ENCODE data around the gene OTOG. TPM values are rescaled to one million over a fixed set of nuclear protein-coding genes. Genes with fewer than 3 reads are reported as not detected.

Gene OTOG
- total RNA-seq, 1 experiment from 2014 or later, result not detected

GRCh38 chr11:17560281-17561110 is 13.4 kb downstream of the OTOG start:
- DNase-seq (ENCODE audit: low read depth), result no peak

- DNase-seq (ENCODE audit: low read depth), result no peak
Measured at GRCh38 chr11:17561111-17561415, 14.0 kb downstream of the OTOG start.

GRCh38 chr11:17561526-17561925 is 14.5 kb downstream of the OTOG start:
- DNase-seq (ENCODE audit: low read depth), result no peak

GRCh38 chr11:17563231-17563646 is 16.2 kb downstream of the OTOG start:
- peak; percentile 20 for DNase-seq (ENCODE audit: low read depth)

GRCh38 chr11:17563961-17564686 is 17.1 kb downstream of the OTOG start:
- DNase-seq (ENCODE audit: low read depth), result no peak

GRCh38 chr11:17564687-17565042 is 17.6 kb downstream of the OTOG start:
- no peak for DNase-seq (ENCODE audit: low read depth)

- no peak for DNase-seq (ENCODE audit: low read depth)
Measured at GRCh38 chr11:17568944-17569343, 21.9 kb downstream of the OTOG start.

- no peak for DNase-seq (ENCODE audit: low read depth)
Measured at GRCh38 chr11:17570034-17570433, 23.0 kb downstream of the OTOG start.

GRCh38 chr11:17571431-17572358 is 24.6 kb downstream of the OTOG start:
- DNase-seq (ENCODE audit: low read depth), result no peak

GRCh38 chr11:17572359-17572690 is 25.3 kb downstream of the OTOG start:
- no peak for DNase-seq (ENCODE audit: low read depth)

- DNase-seq (ENCODE audit: low read depth), result no peak
Measured at GRCh38 chr11:17572791-17573460, 25.9 kb downstream of the OTOG start.

- DNase-seq (ENCODE audit: low read depth), result no peak
Measured at GRCh38 chr11:17573526-17573925, 26.5 kb downstream of the OTOG start.

- DNase-seq (ENCODE audit: low read depth), result no peak
Measured at GRCh38 chr11:17574141-17575091, 27.4 kb downstream of the OTOG start.

GRCh38 chr11:17575431-17576425 is 28.7 kb downstream of the OTOG start:
- no peak for DNase-seq (ENCODE audit: low read depth)

GRCh38 chr11:17578296-17578695 is 31.2 kb downstream of the OTOG start:
- no peak for DNase-seq (ENCODE audit: low read depth)

- DNase-seq (ENCODE audit: low read depth), result no peak
Measured at GRCh38 chr11:17578958-17579357, 31.9 kb downstream of the OTOG start.

GRCh38 chr11:17579451-17579850 is 32.4 kb downstream of the OTOG start:
- no peak for DNase-seq (ENCODE audit: low read depth)

- no peak for DNase-seq (ENCODE audit: low read depth)
Measured at GRCh38 chr11:17580271-17580670, 33.2 kb downstream of the OTOG start.

- no peak for DNase-seq (ENCODE audit: low read depth)
Measured at GRCh38 chr11:17581036-17581731, 34.1 kb downstream of the OTOG start.

Measured in M059J (cell line).